GM19397 (cell line): ENCODE results near the gene SCRN3.

Experiments used
- ATAC-seq: cut with Tn5 transposase; IDR thresholded peaks from one replicate; pipeline ENCODE4 v1.9.1; 2021; ENCODE audit warnings: mild to moderate bottlenecking, moderate library complexity; ENCODE audit not compliant: unreplicated experiment

Gene SCRN3

DNA sequence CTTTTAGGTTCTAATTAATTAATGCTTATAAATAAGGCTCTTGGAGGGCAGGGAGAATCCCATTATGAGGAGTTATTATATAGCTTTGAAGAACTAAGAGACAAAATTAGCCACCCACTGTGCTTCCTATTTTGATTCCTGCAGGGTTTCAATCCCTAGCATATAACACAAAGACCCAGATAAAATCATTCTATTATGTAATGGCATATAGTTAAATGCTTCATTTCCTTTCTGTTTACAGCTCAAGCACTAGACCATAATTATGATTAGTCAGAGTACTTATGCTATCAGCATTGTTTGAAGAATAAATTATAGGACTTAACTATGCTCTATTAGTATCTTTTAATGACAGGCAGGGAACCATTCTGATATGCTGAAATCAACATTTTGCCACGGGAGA is 82.2 kb downstream of the SCRN3 start:
- ATAC-seq, result no peak
